Nephron progenitor cell (in vitro differentiated cells): Measurements from ENCODE around the gene CAPRIN2.

Experiments used
- DNase-seq: peaks from one replicate; pipeline ENCODE4 v3.0.0; 2021
- H3K27ac Mint-ChIP-seq: 2 replicates; pipeline ENCODE4 v1.8.0; 2021; ENCODE audit warnings: mild to moderate bottlenecking, moderate library complexity, mixed read lengths
- H3K27me3 Mint-ChIP-seq: 2 replicates; pipeline ENCODE4 v1.8.0; 2021; ENCODE audit warnings: mild to moderate bottlenecking, low read depth, mixed read lengths; ENCODE audit not compliant: poor library complexity
- H3K36me3 Mint-ChIP-seq: 2 replicates; pipeline ENCODE4 v1.8.0; 2021; ENCODE audit warnings: low read depth, mixed read lengths
- H3K4me1 Mint-ChIP-seq: 2 replicates; pipeline ENCODE4 v1.8.0; 2021; ENCODE audit warnings: mixed read lengths
- H3K4me3 Mint-ChIP-seq: 2 replicates; pipeline ENCODE4 v1.8.0; 2021; ENCODE audit warnings: mild to moderate bottlenecking, moderate library complexity, mixed read lengths
- H3K9me3 Mint-ChIP-seq: 2 replicates; pipeline ENCODE4 v1.8.0; 2021; ENCODE audit warnings: mild to moderate bottlenecking, moderate library complexity, mixed read lengths
- CTCF ChIP-seq: fragments of 200-600 bp; sonication (generic); IDR thresholded peaks from 2 replicates; pipeline ENCODE4 v1.5.0; 2021; ENCODE audit warnings: antibody characterized with exemption

Gene CAPRIN2

DNA sequence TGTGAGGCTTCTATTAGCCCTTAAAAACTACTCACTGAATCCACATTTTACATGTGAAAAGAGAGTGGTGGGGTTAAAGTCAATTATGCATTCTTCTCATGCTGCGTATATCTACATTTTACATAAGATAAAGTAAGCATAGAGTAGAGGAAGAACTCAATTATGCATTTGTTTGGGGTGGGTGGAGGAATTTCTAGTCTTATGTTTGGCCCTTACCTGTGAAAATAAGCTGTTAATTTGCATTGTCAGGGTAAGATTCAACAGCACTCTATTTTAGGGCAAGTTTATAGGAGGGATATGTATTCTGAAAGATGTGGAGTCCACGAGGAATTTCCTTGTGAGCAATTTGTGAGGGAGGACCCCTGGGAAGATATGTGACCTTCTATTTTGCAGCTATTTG lies 30.9 kb upstream of the CAPRIN2 start:
- Mint-ChIP-seq H3K27ac (no peak overlapping the region), H3K4me3 (no peak overlapping the region), H3K36me3 (peaks cover 56% of the 10 kb centered on the region), H3K9me3 (peaks cover 56% of the 10 kb centered on the region), H3K4me1 (no peaks in the 10 kb centered on the region), H3K27me3 (no peaks in the 10 kb centered on the region)
- TF ChIP-seq CTCF = no peak
- DNase-seq = no peak

GRCh38 chr12:30784508-30784907 lies 29.8 kb upstream of the CAPRIN2 start:
- no peak for DNase-seq
- H3K4me3 Mint-ChIP-seq = no peak overlapping the region
- H3K27me3 Mint-ChIP-seq = no peaks in the 10 kb centered on the region
- no peak for TF ChIP-seq CTCF
- peaks cover 56% of the 10 kb centered on the region for H3K9me3 Mint-ChIP-seq
- no peaks in the 10 kb centered on the region for H3K4me1 Mint-ChIP-seq
- H3K36me3 Mint-ChIP-seq = peaks cover 46% of the 10 kb centered on the region
- no peak overlapping the region for H3K27ac Mint-ChIP-seq

DNA sequence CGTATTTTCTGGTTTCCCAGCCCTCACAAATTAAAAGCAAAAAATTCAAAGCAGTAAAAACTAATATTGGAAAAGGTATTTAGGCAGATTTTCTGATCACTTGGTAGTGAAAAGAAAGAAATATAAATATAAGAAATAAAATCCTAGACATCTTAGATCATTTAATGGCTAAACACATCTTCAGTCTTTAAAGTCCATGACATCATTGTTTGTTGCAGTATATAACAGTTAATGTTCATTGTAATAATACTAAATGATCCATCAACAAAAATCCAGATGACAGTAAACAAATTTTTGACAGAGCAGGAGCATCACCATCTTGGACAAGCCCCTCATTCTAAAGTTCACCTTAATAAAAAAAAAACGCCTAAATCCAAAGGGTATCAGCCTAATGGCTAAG lies 29.2 kb upstream of the CAPRIN2 start:
- Mint-ChIP-seq H3K36me3 (peaks cover 42% of the 10 kb centered on the region), H3K4me3 (no peak overlapping the region), H3K27me3 (no peaks in the 10 kb centered on the region), H3K27ac (no peak overlapping the region), H3K4me1 (no peaks in the 10 kb centered on the region), H3K9me3 (peaks cover 61% of the 10 kb centered on the region)
- no peak for DNase-seq
- TF ChIP-seq CTCF = no peak

- no peak overlapping the region for H3K4me3 Mint-ChIP-seq
- TF ChIP-seq CTCF = no peak
- peaks cover 44% of the 10 kb centered on the region for H3K36me3 Mint-ChIP-seq
- H3K9me3 Mint-ChIP-seq = peaks cover 75% of the 10 kb centered on the region
- no peak overlapping the region for H3K27ac Mint-ChIP-seq
- DNase-seq = no peak
- no peaks in the 10 kb centered on the region for H3K4me1 Mint-ChIP-seq
- no peaks in the 10 kb centered on the region for H3K27me3 Mint-ChIP-seq
These were observed 27.8 kb upstream of the CAPRIN2 start for GRCh38 chr12:30782316-30783173.

DNA sequence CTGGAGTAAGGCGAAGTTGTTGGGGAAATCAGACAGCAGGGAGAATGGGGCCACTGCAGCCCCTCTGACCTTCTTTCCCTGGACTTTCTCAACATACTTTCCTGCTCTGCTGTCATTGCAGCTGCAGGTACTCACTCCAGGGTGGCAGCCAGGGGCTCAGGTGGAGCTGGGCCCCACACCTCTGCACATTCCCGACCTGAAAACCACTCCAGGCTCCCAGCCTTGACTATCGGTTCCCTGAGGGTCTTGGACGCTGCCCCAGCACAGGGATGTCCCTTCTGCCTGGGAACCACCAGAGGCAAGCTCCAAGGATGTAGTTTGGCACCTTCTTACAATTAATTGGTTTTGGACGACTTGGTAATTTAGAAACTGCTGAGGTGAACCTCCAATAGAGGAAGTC lies 24.8 kb upstream of the CAPRIN2 start:
- peaks cover 5% of the 10 kb centered on the region for H3K27me3 Mint-ChIP-seq

More for the DNA sequence above, 24.8 kb upstream of the CAPRIN2 start:
- no peak overlapping the region for H3K27ac Mint-ChIP-seq
- no peak for DNase-seq
- peaks cover 36% of the 10 kb centered on the region for H3K36me3 Mint-ChIP-seq
- no peak overlapping the region for H3K4me3 Mint-ChIP-seq
- TF ChIP-seq CTCF = no peak
- H3K9me3 Mint-ChIP-seq = peaks cover 68% of the 10 kb centered on the region
- H3K4me1 Mint-ChIP-seq = no peaks in the 10 kb centered on the region
